Loucy (cell line): Measurements from ENCODE around the gene FLACC1.

Source experiments
- H2AFZ ChIP-seq: fragments of 200-600 bp; sonication (generic); 2 replicates; pipeline ENCODE4 v1.6.0; 2016; ENCODE audit warnings: antibody characterized with exemption, mild to moderate bottlenecking, low read length, moderate library complexity
- H3F3A ChIP-seq: fragments of 200-600 bp; 2 replicates; pipeline ENCODE4 v1.6.0; 2016; ENCODE audit warnings: antibody characterized with exemption, low read depth, mild to moderate bottlenecking
- H3K27me3 ChIP-seq: fragments of 200-600 bp; sonication (generic); 2 replicates; pipeline ENCODE4 v1.6.1; 2014; ENCODE audit warnings: low read length, mild to moderate bottlenecking; ENCODE audit not compliant: insufficient read depth, poor library complexity, severe bottlenecking
- H3K36me3 ChIP-seq: fragments of 200-600 bp; sonication (generic); 2 replicates; pipeline ENCODE4 v1.6.1; 2016; ENCODE audit warnings: low read length; ENCODE audit not compliant: insufficient read depth
- H3K4me1 ChIP-seq: fragments of 200-600 bp; sonication (generic); 2 replicates; pipeline ENCODE4 v1.5.1; 2014; ENCODE audit warnings: low read length, mild to moderate bottlenecking; ENCODE audit not compliant: insufficient read depth, poor library complexity, severe bottlenecking
- H3K4me2 ChIP-seq: fragments of 200-600 bp; sonication (generic); 2 replicates; pipeline ENCODE4 v1.6.0; 2014; ENCODE audit warnings: antibody characterized with exemption, low read length, low read depth, mild to moderate bottlenecking; ENCODE audit not compliant: poor library complexity, severe bottlenecking
- H3K4me3 ChIP-seq: fragments of 200-600 bp; sonication (generic); 2 replicates; pipeline ENCODE4 v1.5.1; 2014; ENCODE audit warnings: low read length, mild to moderate bottlenecking, mixed read lengths; ENCODE audit not compliant: poor library complexity, severe bottlenecking
- H3K79me2 ChIP-seq: fragments of 200-600 bp; sonication (generic); 2 replicates; pipeline ENCODE4 v1.6.1; 2014; ENCODE audit warnings: low read length; ENCODE audit not compliant: insufficient read depth
- H3K9ac ChIP-seq: fragments of 200-600 bp; sonication (generic); 2 replicates; pipeline ENCODE4 v1.6.0; 2014; ENCODE audit warnings: mild to moderate bottlenecking, low read depth, low read length, moderate library complexity; ENCODE audit not compliant: poor library complexity, severe bottlenecking
- H3K9me2 ChIP-seq: fragments of 200-600 bp; sonication (generic); replicated peaks from 2 replicates; pipeline ENCODE4 v1.6.1; 2016; ENCODE audit warnings: low read depth, low read length, mixed read lengths
- H3K9me3 ChIP-seq: fragments of 200-600 bp; sonication (generic); 2 replicates; pipeline ENCODE4 v1.6.1; 2014; ENCODE audit warnings: mild to moderate bottlenecking, antibody characterized with exemption, low read length, low read depth; ENCODE audit not compliant: insufficient read depth
- H4K20me1 ChIP-seq: fragments of 200-600 bp; sonication (generic); 2 replicates; pipeline ENCODE4 v1.6.0; 2014; ENCODE audit warnings: antibody characterized with exemption, low read length, mild to moderate bottlenecking; ENCODE audit not compliant: insufficient read depth, poor library complexity, severe bottlenecking
- EZH2phosphoT487 ChIP-seq: fragments of 200-600 bp; IDR thresholded peaks from 2 replicates; pipeline ENCODE4 v1.6.1; 2018; ENCODE audit warnings: antibody characterized with exemption, mild to moderate bottlenecking, moderate library complexity, borderline replicate concordance
- TF ChIP-seq, protein P1 (sequence below): fragments of 200-600 bp; sonication (generic); conservative IDR thresholded peaks from 2 replicates; pipeline ENCODE4 v1.5.1; 2014; ENCODE audit warnings: mild to moderate bottlenecking, antibody characterized with exemption, low read length

Gene FLACC1

DNA sequence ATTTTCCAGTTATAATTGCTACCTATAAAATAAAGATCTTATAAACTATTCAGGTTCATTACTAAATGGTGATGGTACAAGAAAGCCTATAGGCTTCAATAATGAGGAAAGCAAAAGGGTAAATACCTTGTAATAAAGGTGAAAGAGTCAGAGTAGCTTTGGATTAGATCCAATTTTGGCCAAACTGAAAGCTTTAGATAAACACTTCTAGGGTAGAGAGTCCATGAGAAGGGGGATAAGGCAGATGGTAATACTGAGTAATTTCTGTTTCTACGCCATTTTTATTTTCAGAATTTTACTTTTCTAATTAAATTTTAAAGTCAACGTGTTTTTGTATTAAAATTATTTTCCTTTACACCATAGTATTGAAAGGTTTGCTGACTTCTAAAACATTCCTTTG lies 87.4 kb downstream of the FLACC1 start:
- Histone ChIP-seq H3K4me3 (peak overlapping the region; percentile 30), H4K20me1 (peaks cover 62% of the 10 kb centered on the region), H3F3A (no peaks in the 10 kb centered on the region), H3K9me3 (no peaks in the 10 kb centered on the region), H3K4me1 (peaks cover 47% of the 10 kb centered on the region), H3K9me2 (no peaks in the 10 kb centered on the region), H2AFZ (no peak overlapping the region), H3K4me2 (peak overlapping the region; percentile 76), H3K27me3 (no peaks in the 10 kb centered on the region), H3K9ac (no peak overlapping the region), H3K36me3 (peaks cover 86% of the 10 kb centered on the region; the same call in 1 of the 2 replicates), H3K79me2 (peaks cover 84% of the 10 kb centered on the region)
- TF ChIP-seq, protein P1, sequence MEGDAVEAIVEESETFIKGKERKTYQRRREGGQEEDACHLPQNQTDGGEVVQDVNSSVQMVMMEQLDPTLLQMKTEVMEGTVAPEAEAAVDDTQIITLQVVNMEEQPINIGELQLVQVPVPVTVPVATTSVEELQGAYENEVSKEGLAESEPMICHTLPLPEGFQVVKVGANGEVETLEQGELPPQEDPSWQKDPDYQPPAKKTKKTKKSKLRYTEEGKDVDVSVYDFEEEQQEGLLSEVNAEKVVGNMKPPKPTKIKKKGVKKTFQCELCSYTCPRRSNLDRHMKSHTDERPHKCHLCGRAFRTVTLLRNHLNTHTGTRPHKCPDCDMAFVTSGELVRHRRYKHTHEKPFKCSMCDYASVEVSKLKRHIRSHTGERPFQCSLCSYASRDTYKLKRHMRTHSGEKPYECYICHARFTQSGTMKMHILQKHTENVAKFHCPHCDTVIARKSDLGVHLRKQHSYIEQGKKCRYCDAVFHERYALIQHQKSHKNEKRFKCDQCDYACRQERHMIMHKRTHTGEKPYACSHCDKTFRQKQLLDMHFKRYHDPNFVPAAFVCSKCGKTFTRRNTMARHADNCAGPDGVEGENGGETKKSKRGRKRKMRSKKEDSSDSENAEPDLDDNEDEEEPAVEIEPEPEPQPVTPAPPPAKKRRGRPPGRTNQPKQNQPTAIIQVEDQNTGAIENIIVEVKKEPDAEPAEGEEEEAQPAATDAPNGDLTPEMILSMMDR = no peak
- TF ChIP-seq EZH2phosphoT487 = no peak

DNA sequence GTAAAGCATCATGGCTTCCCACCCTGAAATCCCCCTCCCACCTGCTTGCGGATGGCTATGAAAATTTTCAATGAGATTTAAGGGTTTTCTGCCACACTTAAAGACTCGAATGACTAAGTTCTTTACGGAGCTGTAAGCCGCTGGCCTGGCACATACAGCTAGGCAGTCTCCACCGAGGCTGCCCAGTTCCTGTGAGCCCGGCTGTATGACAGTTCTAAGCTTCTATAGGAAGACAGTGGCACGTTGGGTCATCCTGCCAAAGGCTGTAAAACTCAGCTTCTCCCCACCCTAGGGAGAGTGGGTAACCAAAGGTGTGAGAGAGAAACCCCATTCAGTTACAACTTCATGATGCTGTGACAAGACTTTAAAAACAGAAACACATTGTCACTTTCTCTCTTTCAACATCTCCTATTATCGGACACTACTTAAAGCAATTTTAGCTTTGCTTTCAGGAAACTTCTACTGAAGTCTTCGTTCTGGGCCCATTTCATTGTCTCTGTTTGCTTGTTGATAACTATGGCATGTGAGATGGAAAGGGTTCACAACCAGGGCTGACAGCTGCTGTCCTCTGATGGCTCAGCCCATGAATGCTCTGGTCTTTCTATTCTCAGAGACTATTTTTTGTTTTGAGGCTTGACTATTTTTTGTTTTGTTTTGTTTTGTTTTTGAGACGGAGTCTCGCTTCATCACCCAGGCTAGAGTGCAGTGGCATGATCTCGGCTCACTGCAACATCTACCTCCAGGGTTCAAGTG lies 89.7 kb downstream of the FLACC1 start:
- peak overlapping the region; percentile 15 for H3K9ac ChIP-seq
- no peaks in the 10 kb centered on the region for H3K9me2 ChIP-seq
- TF ChIP-seq, protein P1 = no peak
- TF ChIP-seq EZH2phosphoT487 = no peak
- no peaks in the 10 kb centered on the region for H3K27me3 ChIP-seq
- no peak overlapping the region for H2AFZ ChIP-seq
- H3K9me3 ChIP-seq = no peaks in the 10 kb centered on the region
- H3K79me2 ChIP-seq = peaks cover 100% of the 10 kb centered on the region
- H3K4me3 ChIP-seq = peak overlapping the region; percentile 50
- peak overlapping the region; percentile 76 for H3K4me2 ChIP-seq
- peaks cover 86% of the 10 kb centered on the region for H4K20me1 ChIP-seq
- H3K36me3 ChIP-seq = peaks cover 63% of the 10 kb centered on the region; the same call in 1 of the 2 replicates
- peaks cover 70% of the 10 kb centered on the region for H3K4me1 ChIP-seq
- no peaks in the 10 kb centered on the region for H3F3A ChIP-seq

DNA sequence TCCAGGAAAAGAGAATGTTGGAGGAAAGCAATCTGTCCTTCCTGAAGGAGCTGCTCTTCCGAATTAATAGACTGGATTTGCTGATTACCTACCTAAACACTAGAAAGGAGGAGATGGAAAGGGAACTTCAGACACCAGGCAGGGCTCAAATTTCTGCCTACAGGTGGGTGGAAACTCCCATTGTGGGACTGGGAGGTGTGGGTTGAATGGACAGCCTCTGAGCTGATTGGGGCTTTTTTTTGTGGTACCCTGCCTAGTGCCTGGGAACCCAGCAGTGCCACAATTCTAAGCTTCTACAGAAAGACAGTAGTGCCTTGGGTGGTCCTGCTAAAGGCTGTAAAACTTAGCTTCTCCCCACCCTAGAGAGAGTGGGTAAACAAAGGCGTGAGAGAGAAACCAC lies 90.5 kb downstream of the FLACC1 start:
- TF ChIP-seq, protein P1 = no peak
- peaks cover 55% of the 10 kb centered on the region; the same call in 1 of the 2 replicates for H3K36me3 ChIP-seq
- no peaks in the 10 kb centered on the region for H3F3A ChIP-seq
- H3K9ac ChIP-seq = peak overlapping the region; percentile 23
- H4K20me1 ChIP-seq = peaks cover 89% of the 10 kb centered on the region
- peak overlapping the region; percentile 76 for H3K4me2 ChIP-seq
- H2AFZ ChIP-seq = no peak overlapping the region
- H3K79me2 ChIP-seq = peaks cover 100% of the 10 kb centered on the region
- H3K9me2 ChIP-seq = no peaks in the 10 kb centered on the region
- peak overlapping the region; percentile 50 for H3K4me3 ChIP-seq
- H3K27me3 ChIP-seq = no peaks in the 10 kb centered on the region
- no peaks in the 10 kb centered on the region for H3K9me3 ChIP-seq
- peaks cover 71% of the 10 kb centered on the region for H3K4me1 ChIP-seq
